Testis (tissue), 2 donors: ENCODE data around the gene CCDC90B.
"Not testable (repeated sequence)": the region's sequence is repeated elsewhere in the genome, so short reads cannot be mapped to it uniquely, and the experiment has no call there.

Experiments used
- CTCF ChIP-seq, 3 experiments: fragments of 450-650 bp in 2 of 3; fragments of 200-600 bp in 1 of 3; sonication (generic) in 1 of 3; IDR thresholded peaks; one replicate each; pipeline ENCODE4 v1.5.1; 2016 to 2019; ENCODE audit warnings: antibody characterized with exemption in 3 of 3, mild to moderate bottlenecking in 2 of 3, moderate library complexity in 1 of 3
- POLR2A ChIP-seq: fragments of 450-650 bp; IDR thresholded peaks from one replicate; pipeline ENCODE4 v1.6.1; 2017; ENCODE audit warnings: antibody characterized with exemption, mild to moderate bottlenecking, moderate library complexity

DNA sequence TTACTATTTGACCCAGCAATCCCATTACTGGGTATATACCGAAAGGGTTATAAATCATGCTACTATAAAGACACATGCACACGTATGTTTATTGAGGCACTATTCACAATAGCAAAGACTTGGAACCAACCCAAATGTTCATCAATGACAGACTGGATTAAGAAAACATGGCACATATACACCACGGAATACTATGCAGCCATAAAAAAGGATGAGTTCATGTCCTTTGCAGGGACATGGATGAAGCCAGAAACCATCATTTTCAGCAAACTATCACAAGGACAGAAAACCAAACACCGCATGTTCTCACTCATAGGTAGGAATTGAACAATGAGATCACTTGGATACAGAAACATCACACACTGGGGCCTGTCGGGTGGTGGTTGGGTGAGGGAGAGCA, 14.4 kb downstream of the CCDC90B start:
- TF ChIP-seq POLR2A; CTCF (IDR thresholded peaks at IDR 0.05): not testable (repeated sequence)
